Transverse colon (tissue), 4 donors: ENCODE results near the gene ERG.

Experiments
- EP300 ChIP-seq: sonication (generic); formaldehyde crosslinking; IDR thresholded peaks from one replicate; pipeline ENCODE4 v1.6.1; 2017; ENCODE audit warnings: antibody characterized with exemption, low read depth
- POLR2A ChIP-seq: fragments of 450-650 bp; IDR thresholded peaks from one replicate; pipeline ENCODE4 v1.6.1; 2016; ENCODE audit warnings: antibody characterized with exemption, mild to moderate bottlenecking, moderate library complexity
- POLR2AphosphoS5 ChIP-seq, 3 donors: sonication (generic); formaldehyde crosslinking; IDR thresholded peaks; one replicate each; pipeline ENCODE4 v1.6.1; 2016; ENCODE audit warnings: antibody characterized with exemption in 3 of 3
- TF ChIP-seq, protein P1 (sequence below), 5 experiments: fragments of 200-600 bp in 3 of 5; fragments of 450-650 bp in 2 of 5; sonication (generic) in 3 of 5; IDR thresholded peaks; 1 replicate in 2 of 5; 2 replicates in 3 of 5; pipeline ENCODE4 v1.5.1; 2016 to 2017; ENCODE audit warnings: antibody characterized with exemption in 5 of 5, inconsistent platforms in 3 of 5, mild to moderate bottlenecking in 2 of 5, moderate library complexity in 1 of 5

DNA sequence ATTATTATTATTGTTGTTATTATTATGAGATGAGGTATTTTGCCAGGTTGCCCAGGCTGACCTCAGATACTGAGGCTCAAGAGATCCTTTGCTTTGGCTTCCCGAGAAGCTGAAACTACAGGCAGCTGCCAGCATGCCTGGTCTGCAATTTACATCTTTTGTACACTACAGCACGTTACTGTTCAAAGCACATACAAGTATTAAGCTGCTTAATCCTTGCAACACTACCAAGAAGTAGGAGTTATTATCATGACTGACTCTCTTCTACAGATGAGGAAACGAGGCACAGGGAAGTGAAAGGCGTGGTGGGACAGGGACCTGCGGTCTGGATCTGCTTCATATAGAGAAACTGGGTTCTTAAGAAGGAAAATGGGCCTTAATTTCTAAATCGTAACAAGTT lies 11.6 kb downstream of the ERG start:
- TF ChIP-seq, protein P1, sequence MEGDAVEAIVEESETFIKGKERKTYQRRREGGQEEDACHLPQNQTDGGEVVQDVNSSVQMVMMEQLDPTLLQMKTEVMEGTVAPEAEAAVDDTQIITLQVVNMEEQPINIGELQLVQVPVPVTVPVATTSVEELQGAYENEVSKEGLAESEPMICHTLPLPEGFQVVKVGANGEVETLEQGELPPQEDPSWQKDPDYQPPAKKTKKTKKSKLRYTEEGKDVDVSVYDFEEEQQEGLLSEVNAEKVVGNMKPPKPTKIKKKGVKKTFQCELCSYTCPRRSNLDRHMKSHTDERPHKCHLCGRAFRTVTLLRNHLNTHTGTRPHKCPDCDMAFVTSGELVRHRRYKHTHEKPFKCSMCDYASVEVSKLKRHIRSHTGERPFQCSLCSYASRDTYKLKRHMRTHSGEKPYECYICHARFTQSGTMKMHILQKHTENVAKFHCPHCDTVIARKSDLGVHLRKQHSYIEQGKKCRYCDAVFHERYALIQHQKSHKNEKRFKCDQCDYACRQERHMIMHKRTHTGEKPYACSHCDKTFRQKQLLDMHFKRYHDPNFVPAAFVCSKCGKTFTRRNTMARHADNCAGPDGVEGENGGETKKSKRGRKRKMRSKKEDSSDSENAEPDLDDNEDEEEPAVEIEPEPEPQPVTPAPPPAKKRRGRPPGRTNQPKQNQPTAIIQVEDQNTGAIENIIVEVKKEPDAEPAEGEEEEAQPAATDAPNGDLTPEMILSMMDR (IDR thresholded peaks at IDR 0.05) = no peak
- TF ChIP-seq POLR2AphosphoS5 (IDR thresholded peaks at IDR 0.05) (no peak), POLR2A (no peak), EP300 (no peak)
